NB4 (cell line): ENCODE results near the gene SAFB2.

Source experiments
- DNase-seq: peaks from one replicate; pipeline ENCODE4 v3.0.0; 2010; ENCODE audit warnings: low read depth
- H3K4me3 ChIP-seq: one replicate; pipeline ENCODE4 v1.5.1; 2011; ENCODE audit warnings: mild to moderate bottlenecking, low read depth, low read length, moderate library complexity
- CTCF ChIP-seq: IDR thresholded peaks from one replicate; pipeline ENCODE4 v1.5.1; 2012; ENCODE audit warnings: low read depth, low read length
- MAX ChIP-seq: IDR thresholded peaks from 2 replicates; pipeline ENCODE4 v1.6.1; 2011; ENCODE audit warnings: low read depth, low read length
- MYC ChIP-seq: IDR thresholded peaks from 2 replicates; pipeline ENCODE4 v1.6.1; 2011; ENCODE audit warnings: low read depth, low read length
- POLR2A ChIP-seq: IDR thresholded peaks from 2 replicates; pipeline ENCODE4 v1.6.1; 2011; ENCODE audit warnings: mild to moderate bottlenecking; ENCODE audit not compliant: insufficient read length; ENCODE audit errors: extremely low read depth

SAFB2 gene

GRCh38 chr19:5654931-5655330, 32.4 kb upstream of the SAFB2 start:
- no peak for DNase-seq
- TF ChIP-seq POLR2A (no peak), MYC (no peak), CTCF (no peak), MAX (no peak)
- H3K4me3 ChIP-seq, result no peak overlapping the region

GRCh38 chr19:5652261-5652660, 29.7 kb upstream of the SAFB2 start:
- TF ChIP-seq POLR2A (no peak), MAX (no peak), MYC (no peak), CTCF (no peak)
- no peak for DNase-seq
- H3K4me3 ChIP-seq, result no peak overlapping the region

- TF ChIP-seq POLR2A, result no peak
- no peak for TF ChIP-seq CTCF
- no peak for TF ChIP-seq MYC
- no peak for TF ChIP-seq MAX
- no peak for DNase-seq
- no peak overlapping the region for H3K4me3 ChIP-seq
These were observed 28.8 kb upstream of the SAFB2 start for GRCh38 chr19:5651361-5651760.

- DNase-seq, result no peak
- no peak overlapping the region for H3K4me3 ChIP-seq
- no peak for TF ChIP-seq MAX
- no peak for TF ChIP-seq MYC
- no peak for TF ChIP-seq CTCF
- TF ChIP-seq POLR2A, result no peak
These were observed 25.9 kb upstream of the SAFB2 start for GRCh38 chr19:5648464-5648863.

- H3K4me3 ChIP-seq, result no peak overlapping the region
- no peak for DNase-seq
- TF ChIP-seq MAX (no peak), POLR2A (no peak), CTCF (no peak), MYC (no peak)
These were observed 24.1 kb upstream of the SAFB2 start for GRCh38 chr19:5646703-5647102.

GRCh38 chr19:5645409-5645808, 22.8 kb upstream of the SAFB2 start:
- no peak for TF ChIP-seq MAX
- no peak for TF ChIP-seq POLR2A
- no peak for TF ChIP-seq CTCF
- no peak for TF ChIP-seq MYC
- DNase-seq, result no peak
- no peak overlapping the region for H3K4me3 ChIP-seq
